ENCODE measurements around the gene NIM1K.
"Not testable (repeated sequence)": the region's sequence is repeated elsewhere in the genome, so short reads cannot be mapped to it uniquely, and the experiment has no call there.

The NIM1K gene

DNA sequence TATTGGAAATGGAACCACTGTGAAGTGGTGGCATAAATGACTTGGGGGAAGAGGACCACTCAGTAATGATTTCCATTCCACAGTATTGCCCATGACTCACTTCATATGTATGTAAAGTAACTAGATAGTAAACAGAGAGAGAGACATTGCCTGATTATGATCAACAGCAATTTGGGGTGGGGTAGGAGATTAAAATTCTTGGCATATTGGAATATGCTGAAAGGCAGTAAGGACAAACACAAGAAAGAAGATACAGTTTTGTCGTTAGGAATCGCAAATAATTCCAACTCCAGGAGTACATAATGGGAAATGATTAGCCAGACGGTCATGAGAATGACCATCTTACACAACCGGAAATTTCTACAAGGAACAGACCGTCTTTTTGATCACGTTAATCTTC, 122.7 kb downstream of the NIM1K start:
- DNase-seq = no peak

DNA sequence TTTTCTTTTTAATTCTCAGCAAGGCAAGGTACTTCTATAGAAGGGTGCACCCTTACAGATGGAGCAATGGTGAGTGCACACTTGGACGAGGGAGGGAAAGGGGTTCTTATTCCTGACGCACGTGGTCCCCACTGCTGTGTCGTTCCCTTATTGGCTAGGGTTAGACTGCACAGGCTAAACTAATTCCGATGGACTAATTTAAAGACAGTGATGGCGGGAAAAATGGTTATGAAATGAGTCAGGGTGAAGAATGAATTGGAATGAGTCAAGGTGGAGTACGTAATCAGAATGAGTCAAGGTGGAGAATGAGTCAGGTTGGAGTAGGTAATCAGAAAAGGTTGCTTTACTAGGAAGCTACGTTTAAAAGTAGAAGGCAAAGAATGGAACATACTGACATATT, 123.2 kb downstream of the NIM1K start:
- no peak for DNase-seq

DNA sequence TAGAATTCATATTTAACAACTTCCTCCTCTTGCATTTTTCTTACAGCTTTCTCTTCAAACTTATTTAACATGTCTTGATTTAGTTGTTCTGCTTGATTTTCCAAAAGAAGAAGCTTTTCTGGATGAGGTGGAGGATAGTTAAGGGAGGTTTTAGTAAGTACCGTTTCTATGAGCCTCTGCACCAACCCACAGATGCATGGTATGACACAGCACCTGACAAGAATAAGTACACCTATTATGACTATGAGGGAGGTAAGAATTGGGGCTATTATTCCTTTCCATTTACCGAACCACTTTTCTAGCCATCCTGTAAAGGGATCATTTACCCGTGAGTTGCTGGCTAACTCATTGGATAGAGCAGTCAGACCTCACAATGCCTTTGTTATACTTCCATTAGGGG, 123.7 kb downstream of the NIM1K start:
- no peak for DNase-seq

DNA sequence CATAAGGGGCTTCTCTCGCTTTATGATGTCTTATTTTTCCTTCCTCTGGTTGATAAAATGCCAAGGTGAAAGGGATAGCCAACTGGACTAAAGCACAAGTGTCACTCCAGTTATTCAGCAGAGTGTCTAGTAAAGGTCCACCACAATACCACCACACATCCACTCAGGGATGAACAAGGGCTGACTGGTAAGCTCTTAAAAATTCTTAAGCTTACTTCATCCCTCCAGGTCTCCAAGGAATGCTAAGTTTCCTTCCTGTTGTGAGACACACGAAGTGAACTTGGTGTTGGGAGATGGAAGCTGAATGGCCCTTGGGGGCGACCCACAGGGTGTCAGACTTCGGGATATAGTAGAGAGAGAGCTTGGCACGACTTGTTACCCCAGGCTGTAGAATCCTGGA, 124.4 kb downstream of the NIM1K start:
- no peak for DNase-seq

DNA sequence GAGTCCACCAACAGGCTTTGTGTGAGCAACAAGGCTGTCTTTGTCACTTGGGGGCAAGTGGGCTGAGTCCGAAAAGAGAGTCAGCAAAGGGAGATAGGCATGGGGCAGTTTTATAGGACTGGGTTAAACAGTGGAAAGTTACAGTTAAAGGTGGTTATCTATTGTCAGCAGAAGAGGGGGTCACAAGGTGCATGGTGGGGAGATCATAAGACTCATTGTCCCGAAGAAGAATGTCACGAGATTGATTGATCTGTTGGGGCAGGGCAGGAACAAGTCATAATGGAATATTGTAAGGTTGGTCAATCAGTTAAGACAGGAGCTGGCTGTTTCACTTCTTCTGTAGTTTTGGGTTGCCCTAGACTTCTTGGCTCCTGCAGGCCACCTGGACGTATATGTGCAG, 128.8 kb downstream of the NIM1K start:
- no peak for DNase-seq

DNA sequence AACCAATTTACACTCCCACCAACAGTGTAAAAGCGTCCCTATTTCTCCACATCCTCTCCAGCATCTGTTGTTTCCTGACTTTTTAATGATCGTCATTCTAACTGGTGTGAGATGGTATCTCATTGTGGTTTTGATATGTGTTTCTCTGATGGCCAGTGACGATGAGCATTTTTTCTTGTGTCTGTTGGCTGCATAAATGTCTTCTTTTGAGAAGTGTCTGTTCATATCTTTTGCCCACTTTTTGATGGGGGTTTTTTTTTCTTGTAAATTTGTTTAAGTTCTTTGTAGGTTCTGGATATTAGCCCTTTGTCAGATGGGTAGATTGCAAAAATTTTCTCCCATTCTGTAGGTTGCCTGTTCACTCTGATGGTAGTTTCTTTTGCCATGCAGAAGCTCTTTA, 131.5 kb downstream of the NIM1K start:
- not testable (repeated sequence) for DNase-seq

DNA sequence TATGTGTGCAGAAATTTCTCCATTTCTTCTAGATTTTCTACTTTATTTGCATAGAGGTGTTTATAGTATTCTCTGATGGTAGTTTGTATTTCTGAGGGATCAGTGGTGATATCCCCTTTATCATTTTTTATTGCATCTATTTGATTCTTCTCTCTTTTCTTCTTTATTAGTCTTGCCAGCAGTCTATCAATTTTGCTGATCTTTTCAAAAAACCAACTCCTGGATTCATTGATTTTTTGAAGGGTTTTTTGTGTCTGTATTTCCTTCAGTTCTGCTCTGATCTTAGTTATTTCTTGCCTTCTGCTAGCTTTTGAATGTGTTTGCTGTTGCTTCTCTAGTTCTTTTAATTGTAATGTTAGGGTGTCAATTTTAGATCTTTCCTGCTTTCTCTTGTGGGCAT, 133.6 kb downstream of the NIM1K start:
- DNase-seq = not testable (repeated sequence)
